Renal cortical epithelial cell (primary cell): ENCODE data around the gene HABP4. TPM values are rescaled to one million over a fixed set of nuclear protein-coding genes. Genes with fewer than 3 reads are reported as not detected.

Experiments used
- DNase-seq: peaks from one replicate; pipeline ENCODE4 v3.0.0-alpha.2; 2011; ENCODE audit warnings: low read depth
- total RNA-seq: library from RNA; depleted of rRNA; stranded (reverse); fragments of >200 nt; gene quantifications from 2 replicates; pipeline ENCODE4 v1.2.3, GENCODE V29; 2014

Gene HABP4
- total RNA-seq, 1 donor from 2014 or later: 24.8 TPM

GRCh38 chr9:96523374-96523773 is 73.4 kb downstream of the HABP4 start:
- DNase-seq: no peak

- no peak for DNase-seq
These were observed 74.1 kb downstream of the HABP4 start for GRCh38 chr9:96524045-96524444.

- no peak for DNase-seq
These were observed 74.8 kb downstream of the HABP4 start for GRCh38 chr9:96524764-96525163.

- DNase-seq: no peak
These were observed 82.2 kb downstream of the HABP4 start for GRCh38 chr9:96532173-96532572.

- DNase-seq: no peak
These were observed 90.1 kb downstream of the HABP4 start for GRCh38 chr9:96540106-96540505.

Other genes with a start within 250 kb of the HABP4 start
- 0.10 TPM in 1 of 2 replicates, not detected in the other for gene HSD17B3, start 148.0 kb upstream of the HABP4 start, total RNA-seq
- gene SLC35D2, start 66.5 kb upstream of the HABP4 start, total RNA-seq: 40.6 and 42.5 TPM in 2 replicates
- 1.3 and 8.7 TPM in 2 replicates for gene ZNF367, start 31.8 kb upstream of the HABP4 start, total RNA-seq
- 30.6 and 55.7 TPM in 2 replicates for gene CDC14B, start 169.7 kb downstream of the HABP4 start, total RNA-seq
- 18.4 and 43.1 TPM in 2 replicates for gene PRXL2C, start 205.1 kb downstream of the HABP4 start, total RNA-seq